IPS-18c (cell line): Measurements from ENCODE around the gene LAX1.
"Not testable (repeated sequence)": the region's sequence is repeated elsewhere in the genome, so short reads cannot be mapped to it uniquely, and the experiment has no call there.

Experiments
- H3K4me3 ChIP-seq: 2 replicates; pipeline ENCODE4 v1.7.0; 2013; ENCODE audit warnings: low read depth, mild to moderate bottlenecking, low read length, moderate library complexity; ENCODE audit not compliant: insufficient read depth
- H3K9me3 ChIP-seq: one replicate; pipeline ENCODE4 v1.6.1; 2013; ENCODE audit warnings: mild to moderate bottlenecking, low read length, moderate library complexity; ENCODE audit not compliant: control insufficient read depth, insufficient read depth

Gene LAX1

GRCh38 chr1:203761958-203762357 lies 3.0 kb upstream of the LAX1 start:
- not testable (repeated sequence) for H3K4me3 ChIP-seq, H3K9me3 ChIP-seq

GRCh38 chr1:203763505-203763904 lies 1.5 kb upstream of the LAX1 start:
- Histone ChIP-seq H3K4me3 (no peak overlapping the region), H3K9me3 (no peaks in the 10 kb centered on the region)

- Histone ChIP-seq H3K4me3 (no peak overlapping the region), H3K9me3 (no peaks in the 10 kb centered on the region)
These were observed 616 bp upstream of the LAX1 start for GRCh38 chr1:203764105-203765028.

GRCh38 chr1:203768256-203768655 lies 3.3 kb downstream of the LAX1 start:
- H3K4me3 ChIP-seq: no peak overlapping the region
- H3K9me3 ChIP-seq: no peaks in the 10 kb centered on the region

- Histone ChIP-seq H3K4me3 (no peak overlapping the region), H3K9me3 (no peaks in the 10 kb centered on the region)
These were observed 4.7 kb downstream of the LAX1 start for GRCh38 chr1:203769505-203770343.

GRCh38 chr1:203771901-203772301 lies 6.9 kb downstream of the LAX1 start:
- Histone ChIP-seq H3K4me3 (no peak overlapping the region), H3K9me3 (no peaks in the 10 kb centered on the region)

- Histone ChIP-seq H3K4me3 (no peak overlapping the region), H3K9me3 (no peaks in the 10 kb centered on the region)
These were observed 7.9 kb downstream of the LAX1 start for GRCh38 chr1:203772836-203773235.

- Histone ChIP-seq H3K9me3 (no peaks in the 10 kb centered on the region), H3K4me3 (no peak overlapping the region)
These were observed 11.7 kb downstream of the LAX1 start for GRCh38 chr1:203776636-203777035.

GRCh38 chr1:203777596-203777995 lies 12.6 kb downstream of the LAX1 start:
- no peaks in the 10 kb centered on the region for H3K9me3 ChIP-seq
- no peak overlapping the region for H3K4me3 ChIP-seq

GRCh38 chr1:203778146-203778545 lies 13.2 kb downstream of the LAX1 start:
- H3K4me3 ChIP-seq: no peak overlapping the region
- no peaks in the 10 kb centered on the region for H3K9me3 ChIP-seq

GRCh38 chr1:203778789-203779188 lies 13.8 kb downstream of the LAX1 start:
- H3K4me3 ChIP-seq: no peak overlapping the region
- H3K9me3 ChIP-seq: no peaks in the 10 kb centered on the region

- H3K9me3 ChIP-seq: no peaks in the 10 kb centered on the region
- no peak overlapping the region for H3K4me3 ChIP-seq
These were observed 17.0 kb downstream of the LAX1 start for GRCh38 chr1:203781962-203782361.

- Histone ChIP-seq H3K9me3 (no peaks in the 10 kb centered on the region), H3K4me3 (no peak overlapping the region)
These were observed 25.0 kb downstream of the LAX1 start for GRCh38 chr1:203789966-203790365.

GRCh38 chr1:203791498-203791897 lies 26.5 kb downstream of the LAX1 start:
- Histone ChIP-seq H3K4me3 (no peak overlapping the region), H3K9me3 (no peaks in the 10 kb centered on the region)

GRCh38 chr1:203792486-203792885 lies 27.5 kb downstream of the LAX1 start:
- H3K9me3 ChIP-seq: no peaks in the 10 kb centered on the region

GRCh38 chr1:203793561-203793960 lies 28.6 kb downstream of the LAX1 start:
- H3K4me3 ChIP-seq: not testable (repeated sequence)

More at GRCh38 chr1:203792486-203792885, 27.5 kb downstream of the LAX1 start:
- H3K4me3 ChIP-seq: no peak overlapping the region

GRCh38 chr1:203794764-203795440 lies 29.9 kb downstream of the LAX1 start:
- H3K9me3 ChIP-seq: peaks cover 2% of the 10 kb centered on the region
- H3K4me3 ChIP-seq: no peak overlapping the region

More at GRCh38 chr1:203793561-203793960, 28.6 kb downstream of the LAX1 start:
- H3K9me3 ChIP-seq: not testable (repeated sequence)
